ENCODE data around the gene MINDY4.

Gene MINDY4

DNA sequence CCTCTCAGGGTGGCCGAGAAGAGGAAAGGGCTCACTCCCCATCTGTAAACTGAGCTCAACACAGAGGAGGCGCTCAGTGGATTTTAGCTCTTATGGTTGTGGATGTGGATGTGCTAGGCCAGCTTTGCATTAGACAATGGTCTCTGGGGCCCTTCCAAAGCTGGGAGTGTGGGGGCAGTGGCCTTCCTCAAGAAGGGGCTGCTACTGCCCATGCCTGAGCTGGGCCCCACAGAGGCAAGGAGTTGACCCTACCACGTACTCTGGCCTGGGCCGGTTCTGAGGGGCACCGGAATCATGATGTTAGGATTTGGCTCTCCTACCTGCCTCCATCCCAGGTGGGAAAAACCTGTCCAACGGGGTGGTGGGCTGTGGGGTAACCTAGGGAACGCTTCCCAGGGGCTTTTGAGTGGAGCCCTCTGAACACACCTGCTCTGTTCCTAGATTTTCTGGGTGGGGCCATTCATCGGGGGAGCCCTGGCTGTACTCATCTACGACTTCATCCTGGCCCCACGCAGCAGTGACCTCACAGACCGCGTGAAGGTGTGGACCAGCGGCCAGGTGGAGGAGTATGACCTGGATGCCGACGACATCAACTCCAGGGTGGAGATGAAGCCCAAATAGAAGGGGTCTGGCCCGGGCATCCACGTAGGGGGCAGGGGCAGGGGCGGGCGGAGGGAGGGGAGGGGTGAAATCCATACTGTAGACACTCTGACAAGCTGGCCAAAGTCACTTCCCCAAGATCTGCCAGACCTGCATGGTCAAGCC lies 152.0 kb downstream of the MINDY4 start:
- Histone ChIP-seq H3K4me1 (ENCODE audit: control insufficient read depth, insufficient read depth, low read length) (no peaks in the 10 kb centered on the region), H3K4me3 (ENCODE audit: low read length) (no peak overlapping the region), H3K36me3 (ENCODE audit: control insufficient read depth, insufficient read depth, low read length) (no peaks in the 10 kb centered on the region), H3K27me3 (ENCODE audit: control insufficient read depth, insufficient read depth, low read length) (no peaks in the 10 kb centered on the region), H3K9me3 (ENCODE audit: control insufficient read depth, insufficient read depth, low read length) (no peaks in the 10 kb centered on the region), H3K27ac (ENCODE audit: low read length) (no peak overlapping the region)
- WGBS (ENCODE audit: insufficient coverage, insufficient read length), result no CpG with 5 or more reads among the region's 19 CpGs
- DNase-seq (ENCODE audit: low read depth, low spot score), result no peak

DNA sequence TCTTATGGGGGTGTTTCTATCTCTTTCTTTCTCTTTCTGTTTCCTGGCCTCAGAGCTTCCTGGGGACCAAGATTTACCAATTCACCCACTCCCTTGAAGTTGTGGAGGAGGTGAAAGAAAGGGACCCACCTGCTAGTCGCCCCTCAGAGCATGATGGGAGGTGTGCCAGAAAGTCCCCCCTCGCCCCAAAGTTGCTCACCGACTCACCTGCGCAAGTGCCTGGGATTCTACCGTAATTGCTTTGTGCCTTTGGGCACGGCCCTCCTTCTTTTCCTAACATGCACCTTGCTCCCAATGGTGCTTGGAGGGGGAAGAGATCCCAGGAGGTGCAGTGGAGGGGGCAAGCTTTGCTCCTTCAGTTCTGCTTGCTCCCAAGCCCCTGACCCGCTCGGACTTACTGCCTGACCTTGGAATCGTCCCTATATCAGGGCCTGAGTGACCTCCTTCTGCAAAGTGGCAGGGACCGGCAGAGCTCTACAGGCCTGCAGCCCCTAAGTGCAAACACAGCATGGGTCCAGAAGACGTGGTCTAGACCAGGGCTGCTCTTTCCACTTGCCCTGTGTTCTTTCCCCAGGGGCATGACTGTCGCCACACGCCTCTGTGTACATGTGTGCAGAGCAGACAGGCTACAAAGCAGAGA lies 152.7 kb downstream of the MINDY4 start:
- Histone ChIP-seq H3K27ac (ENCODE audit: low read length) (no peak overlapping the region), H3K27me3 (ENCODE audit: control insufficient read depth, insufficient read depth, low read length) (no peaks in the 10 kb centered on the region), H3K36me3 (ENCODE audit: control insufficient read depth, insufficient read depth, low read length) (no peaks in the 10 kb centered on the region), H3K4me1 (ENCODE audit: control insufficient read depth, insufficient read depth, low read length) (no peaks in the 10 kb centered on the region), H3K4me3 (ENCODE audit: low read length) (no peak overlapping the region), H3K9me3 (ENCODE audit: control insufficient read depth, insufficient read depth, low read length) (no peaks in the 10 kb centered on the region)
- no CpG with 5 or more reads among the region's 13 CpGs for WGBS (ENCODE audit: insufficient coverage, insufficient read length)
- no peak for DNase-seq (ENCODE audit: low read depth, low spot score)

DNA sequence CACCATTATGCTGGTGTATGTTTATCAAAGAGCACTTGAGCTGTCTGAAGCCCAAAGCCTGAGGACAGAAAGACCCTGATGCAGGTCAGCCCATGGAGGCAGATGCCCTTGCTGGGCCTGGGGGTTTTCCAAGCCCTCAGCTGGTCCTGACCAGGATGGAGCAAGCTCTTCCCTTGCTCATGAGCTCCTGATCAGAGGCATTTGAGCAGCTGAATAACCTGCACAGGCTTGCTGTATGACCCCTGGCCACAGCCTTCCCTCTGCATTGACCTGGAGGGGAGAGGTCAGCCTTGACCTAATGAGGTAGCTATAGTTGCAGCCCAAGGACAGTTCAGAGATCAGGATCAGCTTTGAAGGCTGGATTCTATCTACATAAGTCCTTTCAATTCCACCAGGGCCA lies 153.4 kb downstream of the MINDY4 start:
- no peak for DNase-seq (ENCODE audit: low read depth, low spot score)
- Histone ChIP-seq H3K4me1 (ENCODE audit: control insufficient read depth, insufficient read depth, low read length) (no peaks in the 10 kb centered on the region), H3K9me3 (ENCODE audit: control insufficient read depth, insufficient read depth, low read length) (no peaks in the 10 kb centered on the region), H3K27me3 (ENCODE audit: control insufficient read depth, insufficient read depth, low read length) (no peaks in the 10 kb centered on the region), H3K27ac (ENCODE audit: low read length) (no peak overlapping the region), H3K36me3 (ENCODE audit: control insufficient read depth, insufficient read depth, low read length) (no peaks in the 10 kb centered on the region), H3K4me3 (ENCODE audit: low read length) (no peak overlapping the region)

DNA sequence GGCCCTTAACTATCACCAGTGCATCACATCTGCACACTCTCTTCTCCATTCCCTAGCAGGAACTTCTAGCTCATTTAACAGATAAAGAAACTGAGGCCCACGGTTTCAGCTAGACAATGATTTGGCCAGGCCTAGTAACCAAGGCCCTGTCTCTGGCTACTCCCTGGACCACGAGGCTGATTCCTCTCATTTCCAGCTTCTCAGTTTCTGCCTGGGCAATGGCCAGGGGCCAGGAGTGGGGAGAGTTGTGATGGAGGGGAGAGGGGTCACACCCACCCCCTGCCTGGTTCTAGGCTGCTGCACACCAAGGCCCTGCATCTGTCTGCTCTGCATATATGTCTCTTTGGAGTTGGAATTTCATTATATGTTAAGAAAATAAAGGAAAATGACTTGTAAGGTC lies 153.9 kb downstream of the MINDY4 start:
- Histone ChIP-seq H3K4me3 (ENCODE audit: low read length) (no peak overlapping the region), H3K4me1 (ENCODE audit: control insufficient read depth, insufficient read depth, low read length) (no peaks in the 10 kb centered on the region), H3K27me3 (ENCODE audit: control insufficient read depth, insufficient read depth, low read length) (no peaks in the 10 kb centered on the region), H3K27ac (ENCODE audit: low read length) (no peak overlapping the region), H3K36me3 (ENCODE audit: control insufficient read depth, insufficient read depth, low read length) (no peaks in the 10 kb centered on the region), H3K9me3 (ENCODE audit: control insufficient read depth, insufficient read depth, low read length) (no peaks in the 10 kb centered on the region)
- no peak for DNase-seq (ENCODE audit: low read depth, low spot score)
- no CpG with 5 or more reads among the region's 2 CpGs for WGBS (ENCODE audit: insufficient coverage, insufficient read length)

DNA sequence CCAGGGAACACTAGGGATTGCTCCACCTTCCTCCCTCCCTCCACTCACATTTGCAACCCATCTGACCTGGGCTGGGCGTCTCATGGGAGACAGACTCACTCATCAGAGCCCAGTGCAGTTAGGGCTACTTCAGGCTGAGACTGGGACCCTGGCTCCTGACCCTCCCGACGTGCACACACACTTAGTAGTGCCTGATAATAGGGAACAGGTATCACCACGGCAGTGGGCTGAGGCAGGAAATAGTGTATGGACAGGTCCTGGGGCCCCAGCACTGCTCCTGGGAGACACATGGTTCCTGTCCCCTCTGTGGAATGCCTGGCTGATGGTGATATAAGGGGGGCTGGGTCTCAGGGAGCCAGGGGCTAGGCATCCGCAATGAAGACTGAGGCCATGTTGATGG lies 154.7 kb downstream of the MINDY4 start:
- whole genome bisulfite sequencing (ENCODE audit: insufficient coverage, insufficient read length), result no CpG with 5 or more reads among the region's 5 CpGs

DNA sequence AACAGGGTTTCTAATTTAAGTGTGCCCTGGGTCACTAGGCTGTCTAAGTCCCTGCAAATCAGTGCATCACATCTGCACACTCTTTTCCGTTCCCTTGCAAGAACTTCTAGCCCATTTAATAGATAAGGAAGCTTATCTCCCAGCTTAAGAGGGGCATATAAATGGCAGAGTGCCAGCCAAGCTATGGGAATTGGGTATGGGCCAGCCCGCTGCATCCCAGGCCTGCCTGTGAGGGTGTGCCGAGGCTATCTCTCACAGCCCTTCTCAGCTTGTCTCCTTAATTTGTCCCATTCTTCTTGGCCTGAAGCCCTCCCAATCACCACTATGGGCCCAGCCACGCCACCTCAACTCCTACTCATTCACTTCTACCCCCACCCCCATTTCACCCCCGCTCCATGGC lies 155.1 kb downstream of the MINDY4 start:
- WGBS (ENCODE audit: insufficient coverage, insufficient read length), result 100% methylated on average over 1 of the region's 5 CpGs
- no peak for DNase-seq (ENCODE audit: low read depth, low spot score)
- H3K9me3 ChIP-seq (ENCODE audit: control insufficient read depth, insufficient read depth, low read length), result no peaks in the 10 kb centered on the region

More for the DNA sequence above, 154.7 kb downstream of the MINDY4 start:
- Histone ChIP-seq H3K4me1 (ENCODE audit: control insufficient read depth, insufficient read depth, low read length) (no peaks in the 10 kb centered on the region), H3K27me3 (ENCODE audit: control insufficient read depth, insufficient read depth, low read length) (no peaks in the 10 kb centered on the region), H3K27ac (ENCODE audit: low read length) (no peak overlapping the region), H3K9me3 (ENCODE audit: control insufficient read depth, insufficient read depth, low read length) (no peaks in the 10 kb centered on the region), H3K36me3 (ENCODE audit: control insufficient read depth, insufficient read depth, low read length) (no peaks in the 10 kb centered on the region), H3K4me3 (ENCODE audit: low read length) (no peak overlapping the region)
- DNase-seq (ENCODE audit: low read depth, low spot score), result no peak

DNA sequence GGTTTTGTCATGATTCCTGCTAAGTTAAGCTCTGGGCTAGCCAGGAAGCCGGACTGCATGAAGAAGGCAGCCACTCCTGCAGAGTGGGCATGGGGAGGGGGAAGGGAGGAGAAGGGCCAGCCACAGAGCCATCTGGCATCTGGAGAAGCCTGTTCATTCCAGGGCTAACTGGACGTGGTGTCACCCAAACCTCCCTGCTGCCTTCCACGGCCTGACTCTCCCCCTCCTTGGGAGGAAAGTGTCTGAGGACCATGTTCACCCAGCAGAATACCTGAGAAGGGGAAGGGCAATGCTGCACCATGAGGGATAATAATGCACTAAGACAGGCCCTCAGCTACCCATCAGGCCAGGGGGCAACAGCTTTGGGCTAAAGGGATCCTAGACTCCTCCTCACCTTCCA lies 155.8 kb downstream of the MINDY4 start:
- no peaks in the 10 kb centered on the region for H3K9me3 ChIP-seq (ENCODE audit: control insufficient read depth, insufficient read depth, low read length)
- no peaks in the 10 kb centered on the region for H3K4me1 ChIP-seq (ENCODE audit: control insufficient read depth, insufficient read depth, low read length)
- no peak overlapping the region for H3K4me3 ChIP-seq (ENCODE audit: low read length)
- WGBS (ENCODE audit: insufficient coverage, insufficient read length), result no CpG with 5 or more reads among the region's 3 CpGs
- DNase-seq (ENCODE audit: low read depth, low spot score), result no peak
- H3K27me3 ChIP-seq (ENCODE audit: control insufficient read depth, insufficient read depth, low read length), result no peaks in the 10 kb centered on the region
- no peaks in the 10 kb centered on the region for H3K36me3 ChIP-seq (ENCODE audit: control insufficient read depth, insufficient read depth, low read length)
- H3K27ac ChIP-seq (ENCODE audit: low read length), result no peak overlapping the region

More for the DNA sequence above, 155.1 kb downstream of the MINDY4 start:
- no peaks in the 10 kb centered on the region for H3K36me3 ChIP-seq (ENCODE audit: control insufficient read depth, insufficient read depth, low read length)
- no peak overlapping the region for H3K27ac ChIP-seq (ENCODE audit: low read length)
- no peak overlapping the region for H3K4me3 ChIP-seq (ENCODE audit: low read length)
- H3K4me1 ChIP-seq (ENCODE audit: control insufficient read depth, insufficient read depth, low read length), result no peaks in the 10 kb centered on the region
- H3K27me3 ChIP-seq (ENCODE audit: control insufficient read depth, insufficient read depth, low read length), result no peaks in the 10 kb centered on the region

DNA sequence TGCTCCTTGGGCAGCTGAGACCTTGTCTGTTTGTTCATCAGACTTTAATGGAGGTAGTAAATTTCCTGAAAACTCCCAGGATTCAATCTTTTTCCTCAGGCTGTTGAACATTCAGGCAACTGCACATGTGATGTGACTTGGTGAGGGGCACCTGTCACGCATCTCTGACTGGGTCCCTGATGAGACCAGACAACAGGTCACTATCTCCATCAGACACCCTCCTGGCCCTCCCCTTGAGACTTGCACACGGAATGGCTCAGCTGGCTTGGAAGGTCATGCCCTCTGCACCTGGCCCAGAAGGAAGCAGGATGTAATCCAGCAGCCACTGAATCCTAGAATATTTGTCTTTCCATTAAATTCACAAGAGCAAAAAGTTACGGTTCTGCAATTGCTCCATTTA lies 156.3 kb downstream of the MINDY4 start:
- H3K4me1 ChIP-seq (ENCODE audit: control insufficient read depth, insufficient read depth, low read length), result no peaks in the 10 kb centered on the region
- no peak overlapping the region for H3K27ac ChIP-seq (ENCODE audit: low read length)
- DNase-seq (ENCODE audit: low read depth, low spot score), result no peak
- H3K27me3 ChIP-seq (ENCODE audit: control insufficient read depth, insufficient read depth, low read length), result no peaks in the 10 kb centered on the region
- H3K9me3 ChIP-seq (ENCODE audit: control insufficient read depth, insufficient read depth, low read length), result no peaks in the 10 kb centered on the region
- no peak overlapping the region for H3K4me3 ChIP-seq (ENCODE audit: low read length)
- H3K36me3 ChIP-seq (ENCODE audit: control insufficient read depth, insufficient read depth, low read length), result no peaks in the 10 kb centered on the region
- no CpG with 5 or more reads among the region's 3 CpGs for WGBS (ENCODE audit: insufficient coverage, insufficient read length)

DNA sequence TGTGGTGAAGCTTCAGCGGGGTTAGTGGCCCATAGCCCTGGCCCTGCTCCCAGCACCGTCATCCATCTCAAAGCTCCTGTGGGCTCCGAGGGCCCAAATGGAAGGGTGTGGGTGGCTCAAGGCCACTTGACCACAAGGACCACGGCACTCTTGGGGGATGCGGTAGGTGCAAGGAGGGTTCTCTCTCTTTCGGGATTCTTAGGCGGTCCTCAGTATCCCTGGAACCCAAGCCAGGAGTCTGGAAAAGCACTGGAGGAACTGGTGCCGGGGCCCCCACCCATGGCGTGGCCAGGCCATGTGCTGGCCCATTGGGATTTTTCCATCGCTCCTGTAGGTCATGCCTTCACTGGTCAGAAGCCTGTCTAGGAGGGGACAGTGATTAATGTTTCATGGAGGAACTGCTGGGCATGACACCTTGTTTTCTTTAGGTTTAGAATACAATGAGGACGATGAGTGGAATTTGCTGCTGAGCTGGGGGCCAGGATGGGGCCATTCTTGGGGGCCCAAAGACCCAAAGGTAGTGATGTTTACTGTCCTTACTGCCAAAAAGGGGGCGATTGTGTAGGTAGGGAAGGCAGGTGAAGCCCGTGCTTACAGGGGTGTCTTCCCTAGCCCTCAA lies 157.1 kb downstream of the MINDY4 start:
- H3K9me3 ChIP-seq (ENCODE audit: control insufficient read depth, insufficient read depth, low read length), result no peaks in the 10 kb centered on the region
- H3K36me3 ChIP-seq (ENCODE audit: control insufficient read depth, insufficient read depth, low read length), result no peaks in the 10 kb centered on the region
- no peak overlapping the region for H3K4me3 ChIP-seq (ENCODE audit: low read length)
- H3K27me3 ChIP-seq (ENCODE audit: control insufficient read depth, insufficient read depth, low read length), result no peaks in the 10 kb centered on the region
- no peak for DNase-seq (ENCODE audit: low read depth, low spot score)
- H3K4me1 ChIP-seq (ENCODE audit: control insufficient read depth, insufficient read depth, low read length), result no peaks in the 10 kb centered on the region
- WGBS (ENCODE audit: insufficient coverage, insufficient read length), result no CpG with 5 or more reads among the region's 13 CpGs
- no peak overlapping the region for H3K27ac ChIP-seq (ENCODE audit: low read length)

DNA sequence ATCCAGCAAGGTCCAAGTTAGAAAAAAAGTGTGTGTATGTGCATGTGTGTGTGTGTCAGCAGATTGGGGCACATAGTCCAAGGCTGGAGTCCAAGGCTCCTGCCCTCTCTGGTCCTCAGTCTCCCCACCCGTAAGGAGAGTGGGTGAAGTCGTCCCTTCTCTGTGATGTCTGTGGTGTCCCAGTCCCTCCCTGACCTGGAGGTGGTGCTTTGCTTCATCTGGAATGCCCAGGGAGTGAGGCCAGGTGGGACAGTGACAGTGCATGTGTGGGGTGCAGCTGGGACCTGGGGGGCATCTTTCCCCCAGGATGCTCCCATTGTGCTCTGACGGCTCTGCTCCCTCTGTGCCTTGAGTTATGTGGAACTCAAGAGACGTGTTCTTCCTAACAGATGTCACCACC lies 158.5 kb downstream of the MINDY4 start:
- DNase-seq (ENCODE audit: low read depth, low spot score), result no peak
- Histone ChIP-seq H3K36me3 (ENCODE audit: control insufficient read depth, insufficient read depth, low read length) (no peaks in the 10 kb centered on the region), H3K27ac (ENCODE audit: low read length) (no peak overlapping the region), H3K4me1 (ENCODE audit: control insufficient read depth, insufficient read depth, low read length) (no peaks in the 10 kb centered on the region), H3K27me3 (ENCODE audit: control insufficient read depth, insufficient read depth, low read length) (no peaks in the 10 kb centered on the region), H3K4me3 (ENCODE audit: low read length) (no peak overlapping the region), H3K9me3 (ENCODE audit: control insufficient read depth, insufficient read depth, low read length) (no peaks in the 10 kb centered on the region)
- no CpG with 5 or more reads among the region's 4 CpGs for WGBS (ENCODE audit: insufficient coverage, insufficient read length)

Data from iPS DF 6.9 (cell line).